SK-N-SH (cell line): ENCODE results near the gene FBXO42.
"Not testable (repeated sequence)": the region's sequence is repeated elsewhere in the genome, so short reads cannot be mapped to it uniquely, and the experiment has no call there.

ENCODE experiments used
- CTCF ChIP-seq: fragments of 200-600 bp; sonication (generic); IDR thresholded peaks from 2 replicates; pipeline ENCODE4 v1.6.1; 2017; ENCODE audit warnings: antibody characterized with exemption, mild to moderate bottlenecking, moderate library complexity
- FOXJ3 ChIP-seq: sonication (generic); formaldehyde crosslinking; IDR thresholded peaks from 2 replicates; pipeline ENCODE4 v1.5.1; 2020; ENCODE audit warnings: mild to moderate bottlenecking, missing genetic modification reagents
- GABPA ChIP-seq: IDR thresholded peaks from 2 replicates; pipeline ENCODE4 v1.4.0; 2012; ENCODE audit warnings: low read depth, mild to moderate bottlenecking
- MAX ChIP-seq: IDR thresholded peaks from 2 replicates; pipeline ENCODE4 v1.4.0; 2012; ENCODE audit warnings: low read depth
- MXI1 ChIP-seq: IDR thresholded peaks from 2 replicates; pipeline ENCODE4 v1.6.1; 2012; ENCODE audit warnings: mild to moderate bottlenecking, low read depth, low read length, improper control_type of control experiment
- RAD21 ChIP-seq: IDR thresholded peaks from 2 replicates; pipeline ENCODE4 v1.6.1; 2012; ENCODE audit warnings: mild to moderate bottlenecking, low read length
- RCOR1 ChIP-seq: fragments of 150-350 bp; IDR thresholded peaks from 2 replicates; pipeline ENCODE4 v1.6.1; 2017; ENCODE audit warnings: antibody characterized with exemption, low read length
- REST ChIP-seq: IDR thresholded peaks from 2 replicates; pipeline ENCODE4 v1.6.1; 2012; ENCODE audit warnings: mild to moderate bottlenecking, low read depth, low read length, moderate library complexity
- RXRA ChIP-seq: IDR thresholded peaks from 2 replicates; pipeline ENCODE4 v1.4.0; 2012; ENCODE audit warnings: low read depth, mild to moderate bottlenecking, borderline replicate concordance
- SIN3A ChIP-seq: IDR thresholded peaks from 2 replicates; pipeline ENCODE4 v1.6.1; 2012; ENCODE audit warnings: low read depth, mild to moderate bottlenecking, low read length, moderate library complexity, borderline replicate concordance
- YY1 ChIP-seq: IDR thresholded peaks from 2 replicates; pipeline ENCODE4 v1.4.0; 2012; ENCODE audit warnings: low read depth, mild to moderate bottlenecking

GRCh38 chr1:16343276-16343675 is 9.0 kb downstream of the FBXO42 start:
- not testable (repeated sequence) for TF ChIP-seq CTCF; RXRA; FOXJ3 (CRISPR knock-in tag); REST; GABPA; RAD21; RCOR1; MAX; YY1; SIN3A; MXI1
